GM18505 (cell line): ENCODE results near the gene PODN.

Experiments used
- ATAC-seq: cut with Tn5 transposase; IDR thresholded peaks from one replicate; pipeline ENCODE4 v1.9.1; 2021; ENCODE audit not compliant: unreplicated experiment
- POLR2A ChIP-seq: IDR thresholded peaks from 4 replicates; pipeline ENCODE4 v1.6.1; 2011; ENCODE audit warnings: borderline replicate concordance; ENCODE audit not compliant: insufficient read depth, insufficient read length; ENCODE audit errors: extremely low read depth

The PODN gene

GRCh38 chr1:53134042-53134485 lies 72.1 kb downstream of the PODN start:
- no peak for TF ChIP-seq POLR2A
- no peak for ATAC-seq
